ENCODE results near the gene DACH1.

DACH1 gene

DNA sequence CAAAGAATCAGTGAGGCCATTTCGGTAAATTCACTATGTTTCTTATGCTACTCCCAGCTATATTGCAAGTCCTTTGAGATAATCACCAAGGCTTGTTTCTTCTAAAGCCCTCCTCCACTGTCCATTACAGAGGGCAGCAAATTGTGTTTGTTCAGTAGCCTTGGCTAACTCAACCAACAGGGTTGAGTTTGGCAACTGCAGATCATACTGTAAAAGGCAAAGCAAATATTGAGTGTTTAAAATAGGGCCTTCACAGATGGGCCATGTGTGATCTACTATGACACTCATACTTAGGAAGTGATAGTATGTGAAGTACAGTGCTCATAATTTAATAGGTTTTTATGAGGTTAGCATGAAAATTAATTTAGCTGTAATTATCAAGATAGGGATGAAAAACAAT is 171.3 kb downstream of the DACH1 start:
- no peak for DNase-seq

DNA sequence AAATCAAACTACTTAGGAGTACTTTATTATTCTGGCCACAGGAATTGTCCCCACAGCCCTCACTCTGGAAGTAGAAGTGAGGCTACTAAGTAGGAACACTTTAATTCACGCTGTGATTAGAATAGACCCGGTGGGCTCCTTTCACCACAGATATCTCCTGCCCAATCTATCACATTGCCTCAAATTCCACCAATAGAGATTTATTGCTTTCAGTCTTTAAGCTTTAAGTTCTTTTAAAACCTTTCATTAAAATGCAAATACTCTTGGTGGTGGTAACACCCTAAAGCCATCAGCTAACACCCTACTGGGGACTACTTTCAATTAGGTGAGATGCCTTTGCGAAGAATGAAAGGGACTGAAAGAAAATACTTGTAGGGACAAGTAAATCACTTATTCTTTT is 181.9 kb downstream of the DACH1 start:
- DNase-seq, result no peak

DNA sequence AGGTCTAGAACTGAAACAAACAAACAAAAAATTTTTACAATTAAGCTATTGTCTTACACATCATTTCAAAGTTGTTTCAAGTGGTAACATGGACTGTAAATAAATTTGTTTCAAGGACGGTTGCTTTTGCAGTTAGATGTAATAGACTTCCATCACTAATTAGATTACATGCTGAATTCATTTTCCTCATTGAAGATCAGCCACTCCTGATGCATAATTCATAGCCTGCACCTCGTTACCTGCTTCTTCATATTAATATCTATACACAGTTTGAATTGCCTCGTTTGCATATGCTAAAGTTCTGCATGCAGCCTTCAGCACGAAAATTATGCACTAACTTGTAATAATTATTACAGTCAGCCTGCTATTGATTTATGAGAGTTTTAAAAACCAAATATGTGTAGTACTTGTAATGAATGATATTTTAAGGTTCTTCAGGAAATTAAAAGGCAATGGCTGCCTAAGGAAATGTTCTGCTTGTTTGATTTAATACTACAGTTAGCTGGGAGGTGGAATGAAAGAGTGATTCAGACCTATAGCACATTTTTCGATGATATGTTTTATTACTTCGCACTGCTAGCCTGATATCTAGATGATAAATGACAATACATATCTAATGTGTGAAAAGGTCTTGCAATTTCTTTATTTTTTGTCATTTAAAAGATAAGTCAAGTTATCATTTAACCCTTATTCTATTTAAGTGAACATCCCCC is 184.9 kb downstream of the DACH1 start:
- no peak for DNase-seq

DNA sequence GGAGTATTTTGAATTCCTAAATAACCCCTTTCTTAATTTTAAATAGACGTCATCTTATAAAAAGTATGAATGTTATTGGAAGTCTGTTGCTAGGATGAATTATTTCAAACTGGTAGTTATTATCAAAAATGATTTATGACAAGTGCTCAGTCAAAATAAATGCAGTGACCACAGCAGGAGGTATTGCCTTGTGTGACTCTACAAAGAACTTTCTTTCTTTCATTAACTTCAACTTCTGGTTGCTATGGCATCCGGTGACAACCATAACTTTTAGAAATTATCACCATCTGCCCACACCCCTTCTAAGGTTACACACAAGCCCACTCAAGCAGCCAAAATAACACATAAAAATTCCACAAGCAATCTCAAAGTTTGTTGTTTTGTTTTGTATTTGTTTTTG is 189.9 kb downstream of the DACH1 start:
- DNase-seq, result no peak

DNA sequence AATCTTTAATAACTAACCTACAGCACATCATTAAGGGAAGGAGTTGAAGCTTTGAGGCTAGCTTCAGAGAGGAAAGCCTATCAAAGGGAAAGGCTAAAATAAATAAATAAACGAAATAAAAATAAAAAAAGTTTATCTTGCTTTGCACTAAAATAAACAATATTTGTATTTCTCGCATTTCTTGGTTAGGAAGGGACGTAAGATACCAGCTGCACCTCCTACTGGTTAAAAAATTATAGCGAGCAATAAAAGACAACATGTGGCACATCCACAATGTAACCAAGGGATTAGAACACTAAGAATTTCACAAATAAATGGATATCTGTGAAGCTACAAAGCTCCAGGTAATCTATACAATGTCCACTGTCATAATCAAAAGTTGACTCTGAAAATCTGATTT is 194.5 kb downstream of the DACH1 start:
- DNase-seq, result no peak

DNA sequence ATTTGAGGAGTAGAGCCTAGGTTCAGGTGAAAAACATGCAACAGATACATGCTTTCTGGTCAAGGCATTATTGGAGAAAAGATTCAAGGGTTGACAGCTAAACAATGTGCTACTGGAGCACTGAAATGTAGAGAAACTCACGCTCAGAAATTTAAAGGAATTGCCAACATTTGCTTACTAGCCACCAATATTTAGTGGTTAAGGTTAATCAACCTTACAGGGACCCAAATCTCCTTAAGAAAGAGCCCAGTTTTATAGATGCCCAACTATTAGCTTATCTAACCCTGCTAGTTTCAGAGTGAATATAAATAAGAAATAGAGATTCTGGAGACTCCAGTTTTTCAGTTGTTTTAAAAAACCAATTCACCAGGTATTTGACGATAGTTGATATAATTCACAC is 203.6 kb downstream of the DACH1 start:
- DNase-seq, result no peak

DNA sequence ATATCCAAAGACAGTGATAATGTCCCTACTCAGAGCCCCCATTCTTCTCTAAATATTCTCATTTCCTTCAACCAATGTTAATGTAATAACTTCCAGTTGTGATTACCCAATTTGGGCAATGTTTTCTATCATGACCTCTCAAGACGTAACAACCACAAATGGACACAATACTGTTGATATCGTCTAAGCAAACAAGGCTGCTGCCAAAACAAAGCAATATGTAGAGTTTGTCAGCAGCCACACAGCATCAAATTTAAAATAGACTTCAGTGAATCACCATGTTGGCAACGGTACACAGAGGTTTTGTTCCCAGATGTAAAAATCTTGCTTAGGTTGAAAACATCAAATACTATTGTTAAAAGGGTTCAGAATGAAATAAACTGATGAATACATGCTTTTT is 205.1 kb downstream of the DACH1 start:
- peak in 1 of 2 experiments; percentile 13 for DNase-seq

DNA sequence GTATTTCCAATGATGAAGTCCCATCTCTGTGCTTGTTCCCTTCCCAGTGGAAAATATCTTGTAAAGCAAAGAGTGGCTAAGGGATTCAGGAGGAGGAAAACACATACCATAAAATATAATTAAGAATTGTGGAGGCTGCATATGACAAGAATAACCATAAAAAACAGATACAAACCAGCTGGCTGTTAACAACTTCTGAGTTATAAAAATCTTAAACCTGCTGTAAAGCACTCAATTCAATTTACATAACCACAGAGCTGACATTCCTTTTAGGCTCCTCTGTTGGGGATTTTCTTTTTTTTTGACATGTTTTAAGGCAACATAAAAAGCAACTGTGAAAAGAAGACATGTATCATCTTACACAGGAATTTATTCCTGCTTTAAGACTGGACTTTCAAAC is 207.6 kb downstream of the DACH1 start:
- DNase-seq, result no peak

DNA sequence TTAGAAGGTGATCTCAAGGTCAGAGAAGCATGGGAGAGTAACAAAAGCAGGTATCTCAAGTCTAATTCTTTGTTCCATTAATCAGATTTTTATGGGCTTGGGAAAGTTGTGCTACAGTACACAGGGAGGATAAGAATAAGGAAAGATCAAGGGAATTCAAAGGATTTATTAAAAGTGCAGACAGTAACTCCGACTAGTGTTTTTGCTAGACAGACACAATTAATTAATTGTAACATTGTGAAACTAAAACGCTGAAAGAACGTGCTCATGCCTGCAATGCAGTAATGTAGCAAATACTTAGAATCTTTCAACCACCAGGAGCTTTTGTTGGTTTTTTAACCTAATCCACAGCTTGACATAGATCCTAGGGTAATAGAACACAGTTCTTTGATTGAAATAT is 221.5 kb downstream of the DACH1 start:
- DNase-seq, result no peak

DNA sequence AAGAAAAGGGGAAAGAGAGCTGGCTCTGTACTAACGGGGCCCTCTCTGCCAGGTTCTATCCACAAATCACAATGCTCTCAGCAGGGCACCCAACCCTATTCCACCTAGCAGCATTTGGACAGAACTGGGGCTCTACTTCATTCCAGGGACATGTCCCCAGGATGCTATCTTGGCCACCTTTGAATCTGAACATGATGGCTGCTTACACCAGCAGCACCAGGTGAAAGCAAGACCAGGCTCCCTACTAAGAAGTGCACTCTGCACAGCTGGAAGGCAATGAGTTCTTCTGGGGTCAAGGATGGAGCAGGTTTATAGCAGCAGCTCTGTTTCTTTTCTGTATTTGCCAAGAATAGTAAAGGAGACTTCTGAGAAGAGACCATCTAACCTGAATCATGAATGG is 222.4 kb downstream of the DACH1 start:
- DNase-seq, result no peak

DNA sequence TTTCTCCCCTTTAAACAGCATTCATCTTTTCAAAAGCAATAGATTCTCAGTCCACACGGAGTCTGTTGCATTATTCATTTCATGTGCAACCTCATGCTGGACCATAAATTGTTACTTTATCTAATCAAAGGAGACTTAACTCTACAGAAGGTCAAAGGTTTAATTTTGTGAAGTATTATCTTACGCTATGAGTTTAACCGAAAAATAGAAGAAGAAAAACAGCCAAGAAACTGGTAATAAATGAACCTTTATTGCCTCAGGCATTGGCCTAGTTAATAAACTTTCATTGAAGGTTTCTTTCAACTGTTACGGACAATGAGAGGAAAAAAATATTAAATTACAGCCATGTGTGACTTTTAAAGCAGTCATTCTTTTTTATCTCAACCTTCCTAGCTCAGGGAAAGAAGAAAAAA is 223.6 kb downstream of the DACH1 start:
- no peak for DNase-seq

DNA sequence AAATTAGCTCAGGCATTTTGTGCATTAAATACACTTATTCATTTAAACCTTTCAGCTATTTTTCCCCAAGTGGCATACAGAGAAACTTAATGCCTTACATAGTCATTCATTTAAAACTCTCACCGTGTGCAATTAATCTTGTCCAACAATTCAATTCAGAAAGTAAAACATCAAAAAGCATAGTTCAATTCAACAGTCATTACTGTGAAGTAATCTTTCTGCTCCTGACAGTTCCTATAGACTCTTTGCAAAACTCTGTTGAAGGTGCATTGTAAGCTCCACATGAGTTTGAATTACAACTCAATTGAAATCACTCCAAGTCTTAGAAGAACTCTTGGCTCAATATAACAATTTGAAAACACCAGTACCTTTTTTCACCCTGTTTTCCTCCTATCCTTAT is 228.3 kb downstream of the DACH1 start:
- DNase-seq, result peak in 1 of 2 experiments; percentile 12

DNA sequence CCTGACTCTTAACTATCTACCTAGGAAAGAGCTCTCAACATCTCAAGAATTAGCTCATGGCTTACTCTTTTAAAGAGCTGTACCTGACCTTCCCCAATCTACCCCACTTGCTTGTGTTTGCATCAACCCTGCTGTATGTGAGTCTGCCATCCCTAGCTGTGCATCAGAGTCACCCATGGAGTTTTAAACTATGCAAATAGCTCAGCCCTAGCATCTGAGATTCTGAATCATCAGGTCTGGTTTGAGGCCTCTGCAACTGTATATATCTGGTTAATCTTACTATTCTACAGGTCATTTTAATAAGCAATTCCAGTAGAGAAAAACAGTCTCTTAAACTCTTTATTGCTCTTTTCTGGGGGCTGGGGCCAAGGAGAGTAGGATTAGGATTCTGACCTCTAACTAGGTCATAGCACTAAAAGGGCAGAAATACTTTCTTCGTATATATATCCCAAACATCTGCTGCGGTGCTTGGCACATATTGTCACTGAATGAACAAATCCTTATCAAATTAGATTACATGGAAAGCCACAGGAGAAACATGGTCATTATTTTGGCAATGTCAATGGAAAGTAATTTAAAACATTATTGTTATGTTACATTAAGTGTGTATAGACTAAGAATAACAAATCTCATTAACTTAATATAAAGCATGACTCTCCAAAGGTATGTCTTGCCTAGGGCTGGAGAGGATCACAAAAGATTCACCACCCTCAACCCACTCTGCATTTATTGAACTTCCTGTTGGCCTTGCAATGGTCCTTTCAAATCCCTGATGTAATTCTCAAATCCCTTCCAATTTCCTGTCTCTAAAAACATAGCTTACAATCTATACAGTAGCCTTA is 232.2 kb downstream of the DACH1 start:
- DNase-seq, result no peak

DNA sequence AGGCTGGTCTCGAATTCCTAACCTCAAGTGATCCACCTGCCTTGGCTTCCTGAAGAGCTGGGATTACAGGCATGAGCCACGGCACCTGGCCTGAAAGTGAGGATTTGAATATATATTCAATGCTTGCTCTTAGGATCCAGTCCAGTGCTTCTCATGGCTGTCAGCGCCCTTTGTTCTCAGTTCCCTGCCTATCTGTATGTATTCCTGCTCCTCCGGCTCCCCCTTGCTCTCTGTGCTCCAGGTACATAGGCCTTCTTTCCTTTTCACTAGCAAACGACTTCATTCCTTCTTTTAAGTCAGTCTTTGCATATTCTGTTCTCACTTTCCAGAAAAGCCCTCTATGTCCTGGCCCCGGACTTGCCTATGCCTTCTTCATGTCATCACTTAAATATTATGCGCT is 232.8 kb downstream of the DACH1 start:
- no peak for DNase-seq

DNA sequence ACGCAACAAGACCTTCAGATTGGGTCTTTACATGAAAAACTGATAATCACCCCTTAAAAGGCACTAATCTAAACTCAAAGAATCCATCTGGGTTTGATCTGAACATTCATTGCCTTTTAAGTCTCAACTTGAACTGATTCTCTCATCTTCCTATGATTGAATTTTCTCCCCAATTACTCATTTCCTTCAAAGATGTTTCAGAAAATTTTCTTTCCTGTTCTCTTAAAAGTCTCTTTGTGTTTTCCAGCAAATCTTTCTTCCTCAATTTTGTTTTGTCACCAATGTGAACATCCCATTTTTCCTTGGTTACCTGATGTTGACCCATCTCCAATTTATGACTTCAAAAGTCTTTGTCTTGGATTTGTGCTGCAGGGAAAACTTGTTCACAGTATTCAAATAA is 234.3 kb downstream of the DACH1 start:
- DNase-seq, result no peak

DNA sequence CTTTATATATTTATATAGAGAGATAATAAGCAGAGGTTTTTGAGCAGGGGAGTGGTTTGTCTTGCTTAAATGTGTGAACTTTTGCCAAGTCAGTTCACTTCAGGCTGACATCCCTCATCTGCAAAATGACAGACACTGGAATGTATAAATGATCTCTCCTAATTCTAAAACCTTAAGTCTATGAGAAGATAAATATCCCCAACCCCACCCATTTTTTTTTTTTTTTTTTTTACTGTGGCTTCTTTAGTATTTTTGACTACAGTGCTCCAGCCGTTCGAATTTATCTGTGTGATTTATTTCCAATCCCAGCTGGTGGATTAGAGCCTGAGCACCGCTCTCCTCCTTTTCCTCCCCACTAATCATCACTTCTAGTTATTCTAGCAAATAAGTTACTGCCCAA is 234.8 kb downstream of the DACH1 start:
- DNase-seq, result no peak

DNA sequence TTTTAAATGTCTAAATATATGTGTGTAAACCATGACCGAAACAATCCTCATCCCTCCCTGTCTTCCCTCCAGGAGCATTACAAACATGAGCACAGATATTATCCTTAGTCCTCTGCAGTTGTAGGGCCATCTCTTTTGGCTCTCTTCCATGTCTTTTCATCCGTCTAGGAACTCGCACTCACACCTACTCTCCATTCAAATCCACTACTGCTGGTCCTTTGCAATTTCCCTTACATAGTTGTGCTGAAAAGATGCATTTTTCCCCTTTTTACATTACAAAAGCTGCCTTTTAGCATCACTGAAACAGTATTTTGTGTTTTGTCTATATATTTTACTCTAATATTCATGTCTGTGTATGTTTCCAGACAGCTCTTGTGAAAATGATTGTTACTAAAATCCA is 237.8 kb downstream of the DACH1 start:
- no peak for DNase-seq

DNA sequence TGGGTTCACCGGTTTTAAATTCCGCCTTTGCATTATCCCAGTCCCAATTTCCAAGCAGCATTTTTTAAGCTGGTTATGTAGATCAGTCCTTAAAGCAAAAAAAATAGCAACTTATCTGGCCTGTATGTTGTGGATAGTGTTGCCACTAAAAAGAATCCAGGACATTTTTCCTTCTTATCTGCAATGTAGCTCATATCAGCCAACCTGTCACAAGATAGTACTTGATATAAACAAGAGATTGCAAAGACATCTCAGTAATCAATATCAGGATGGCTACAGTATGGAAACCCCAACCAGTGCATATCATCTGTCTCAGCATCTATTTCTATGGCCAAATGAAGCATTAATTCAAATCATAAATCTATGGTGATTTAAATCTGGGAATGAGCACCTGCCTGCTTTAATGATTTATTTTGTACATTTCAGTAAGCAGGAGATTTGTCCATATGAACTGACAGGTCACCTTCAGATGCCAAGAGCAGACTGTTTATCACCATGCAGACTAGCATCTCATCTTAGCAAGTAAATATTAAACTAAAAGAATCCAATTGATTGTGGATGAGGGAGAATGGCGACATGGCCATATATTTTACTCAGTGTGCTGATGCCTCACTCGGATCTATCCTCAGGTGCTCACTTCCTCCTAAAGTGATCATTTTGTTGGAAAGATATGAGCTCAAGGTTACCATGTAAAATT is 240.4 kb downstream of the DACH1 start:
- no peak for DNase-seq

DNA sequence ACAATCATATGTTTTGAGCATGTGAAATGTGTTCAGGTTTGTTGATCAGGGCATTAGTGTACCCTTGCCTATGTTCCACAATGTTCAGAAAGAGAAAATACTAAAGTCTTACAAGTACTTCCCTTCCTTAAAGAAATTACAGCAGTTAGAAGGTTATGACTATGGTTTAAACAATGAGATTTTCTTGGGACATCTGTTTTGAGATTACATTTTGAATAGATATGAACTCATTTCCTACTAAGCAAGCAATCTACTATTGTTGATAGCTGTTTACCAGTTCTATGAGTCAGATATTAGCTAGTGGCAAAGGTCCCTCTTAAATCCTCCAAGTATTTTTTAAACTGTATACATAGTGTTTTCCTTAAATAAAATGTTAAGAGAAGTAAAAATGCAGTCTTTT is 241.3 kb downstream of the DACH1 start:
- no peak for DNase-seq

DNA sequence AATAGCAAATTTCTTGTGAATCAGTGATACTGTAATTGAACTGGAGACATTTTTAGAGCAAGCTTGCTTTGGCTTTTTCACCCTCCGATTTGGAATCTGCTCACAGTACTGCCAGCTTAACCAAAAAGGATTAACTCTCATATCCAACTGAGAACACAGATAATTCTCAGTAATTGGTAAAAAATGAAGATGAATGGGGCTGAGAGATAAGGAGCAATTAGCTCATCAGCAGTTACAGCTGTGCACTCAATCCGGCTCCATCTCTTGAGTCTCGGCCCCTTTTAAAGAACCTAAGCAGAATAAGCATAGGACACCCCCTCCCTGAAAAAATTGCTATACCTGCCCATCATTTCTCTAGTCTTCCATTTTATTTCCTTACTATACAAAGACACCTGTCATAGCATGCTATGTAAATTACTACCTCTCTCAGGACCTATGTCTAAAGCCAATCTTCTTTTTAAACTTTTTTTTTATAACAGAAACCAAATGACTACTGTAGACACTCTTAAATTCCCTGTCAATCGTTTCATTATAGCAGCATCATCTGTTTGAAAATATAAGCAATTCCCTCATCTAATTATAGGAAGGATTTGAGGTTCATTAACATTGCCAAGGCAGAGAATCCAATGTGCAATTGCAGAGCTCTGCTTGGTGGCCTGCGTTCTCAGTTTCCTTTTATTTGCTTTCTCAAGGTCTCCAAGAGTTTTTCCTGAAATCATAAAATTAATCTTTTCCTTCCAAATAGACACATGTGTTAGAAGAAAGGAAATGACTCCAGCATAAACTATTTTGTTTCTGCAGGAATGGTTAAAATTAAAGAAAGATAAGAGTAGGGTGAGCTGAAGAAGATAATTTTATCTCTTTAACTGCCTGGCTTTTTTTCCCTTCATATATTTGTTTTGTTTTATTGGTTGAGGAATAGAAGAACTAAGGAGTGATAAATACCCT is 242.1 kb downstream of the DACH1 start:
- no peak for DNase-seq

DNA sequence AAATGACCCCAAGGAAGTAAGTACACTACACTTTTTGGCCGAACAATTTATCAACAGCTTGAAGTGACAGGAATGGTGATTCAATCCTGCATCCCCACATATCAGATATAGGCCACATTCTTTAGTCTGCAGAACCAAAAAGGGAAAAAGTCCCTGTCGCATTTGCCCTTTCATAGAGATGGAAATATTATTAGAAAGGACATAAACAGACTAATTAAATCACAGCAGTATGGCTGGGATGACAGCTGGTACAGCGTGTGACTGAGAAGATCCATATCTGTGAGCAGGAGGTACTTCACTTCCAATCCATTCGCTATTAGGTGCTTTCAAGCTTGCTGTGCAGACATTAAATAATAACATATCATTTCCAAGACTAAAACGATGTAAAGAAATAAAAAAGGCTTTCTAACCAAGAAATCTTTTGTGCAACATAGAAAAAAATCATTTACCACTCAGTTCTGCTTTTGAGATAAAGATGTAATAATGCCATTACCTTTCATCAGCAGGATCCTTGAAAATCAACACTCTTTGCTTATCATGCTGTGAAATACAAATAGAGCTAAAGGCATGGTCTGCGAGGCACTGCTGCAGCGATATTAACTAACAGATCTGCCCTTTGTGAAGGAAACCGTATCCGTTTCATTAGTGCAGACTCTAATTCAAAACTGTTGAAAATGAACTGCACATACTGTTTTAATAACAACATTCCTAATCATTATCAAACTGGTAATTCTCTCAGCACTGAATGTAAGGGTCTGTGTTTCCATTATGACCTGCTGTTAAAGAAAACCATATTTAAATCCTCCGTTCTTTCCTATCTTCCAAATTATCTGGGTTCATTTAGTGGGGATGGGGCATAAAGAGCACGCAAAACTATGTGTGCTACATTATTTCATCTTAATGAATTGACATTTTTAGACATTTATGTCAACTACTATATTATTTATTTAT is 245.6 kb downstream of the DACH1 start:
- no peak for DNase-seq

DNA sequence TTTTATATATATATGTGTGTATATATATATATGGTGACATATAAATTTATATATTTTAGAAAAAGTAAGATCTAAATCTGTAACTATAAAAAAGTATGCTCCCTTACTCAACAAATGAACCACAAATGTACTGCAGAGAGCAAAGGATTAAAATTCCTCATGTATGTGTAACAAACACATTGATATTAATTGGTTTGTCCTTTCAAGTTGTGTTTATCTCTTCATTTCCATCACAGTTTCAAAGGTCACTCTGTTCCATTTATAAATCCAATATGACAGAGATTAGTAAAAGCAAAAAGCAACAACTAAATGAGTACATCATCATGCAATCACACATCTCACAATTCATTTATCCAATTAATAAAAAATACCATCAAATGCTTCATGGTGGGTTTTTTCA is 247.9 kb downstream of the DACH1 start:
- no peak for DNase-seq
